Omental fat pad (tissue), 4 donors: Measurements from ENCODE around the gene CD8B2. TPM values are rescaled to one million over a fixed set of nuclear protein-coding genes. Genes with fewer than 3 reads are reported as not detected.

Experiments used
- ATAC-seq: fragments of 150-250 bp; one replicate; pipeline ENCODE4 v1.9.1; 2016; ENCODE audit warnings: mild to moderate bottlenecking, moderate library complexity; ENCODE audit not compliant: low FRiP score
- DNase-seq: peaks from one replicate; pipeline ENCODE4 v3.0.0-alpha.2; 2019; ENCODE audit warnings: low spot score
- CTCF ChIP-seq, 3 donors: fragments of 450-650 bp; IDR thresholded peaks; one replicate each; pipeline ENCODE4 v1.5.1; 2016 to 2017; ENCODE audit warnings: antibody characterized with exemption in 3 of 3, mild to moderate bottlenecking in 3 of 3, moderate library complexity in 2 of 3
- total RNA-seq, 4 donors: library from RNA; depleted of rRNA; stranded (reverse); fragments of >200 nt; gene quantifications; one replicate each; pipeline ENCODE4 v1.1.0, GENCODE V29; 2016

The CD8B2 gene
- total RNA-seq, 4 donors from 2014 or later = not detected

- ATAC-seq (no peak), DNase-seq (no peak)
- TF ChIP-seq CTCF (IDR thresholded peaks at IDR 0.05) = no peak
These were observed 50.6 kb downstream of the CD8B2 start for GRCh38 chr2:106537791-106538191.

GRCh38 chr2:106540886-106541285, 53.7 kb downstream of the CD8B2 start:
- ATAC-seq (no peak), DNase-seq (no peak)
- no peak for TF ChIP-seq CTCF (IDR thresholded peaks at IDR 0.05)

GRCh38 chr2:106541333-106541732, 54.2 kb downstream of the CD8B2 start:
- no peak for TF ChIP-seq CTCF (IDR thresholded peaks at IDR 0.05)
- ATAC-seq = no peak
- no peak for DNase-seq

GRCh38 chr2:106542746-106543359, 55.7 kb downstream of the CD8B2 start:
- DNase-seq (peak; percentile 82), ATAC-seq (peak; percentile 83)
- TF ChIP-seq CTCF (IDR thresholded peaks at IDR 0.05) = peak in 1 of 3 donors; percentile 29

- DNase-seq (no peak), ATAC-seq (no peak)
- TF ChIP-seq CTCF (IDR thresholded peaks at IDR 0.05) = no peak
These were observed 57.8 kb downstream of the CD8B2 start for GRCh38 chr2:106545007-106545406.

GRCh38 chr2:106546391-106546990, 59.3 kb downstream of the CD8B2 start:
- no peak for DNase-seq
- no peak for TF ChIP-seq CTCF (IDR thresholded peaks at IDR 0.05)
- no peak for ATAC-seq
